Measurements from ENCODE around the gene CHST6.
"Not testable (repeated sequence)": the region's sequence is repeated elsewhere in the genome, so short reads cannot be mapped to it uniquely, and the experiment has no call there.

The CHST6 gene

DNA sequence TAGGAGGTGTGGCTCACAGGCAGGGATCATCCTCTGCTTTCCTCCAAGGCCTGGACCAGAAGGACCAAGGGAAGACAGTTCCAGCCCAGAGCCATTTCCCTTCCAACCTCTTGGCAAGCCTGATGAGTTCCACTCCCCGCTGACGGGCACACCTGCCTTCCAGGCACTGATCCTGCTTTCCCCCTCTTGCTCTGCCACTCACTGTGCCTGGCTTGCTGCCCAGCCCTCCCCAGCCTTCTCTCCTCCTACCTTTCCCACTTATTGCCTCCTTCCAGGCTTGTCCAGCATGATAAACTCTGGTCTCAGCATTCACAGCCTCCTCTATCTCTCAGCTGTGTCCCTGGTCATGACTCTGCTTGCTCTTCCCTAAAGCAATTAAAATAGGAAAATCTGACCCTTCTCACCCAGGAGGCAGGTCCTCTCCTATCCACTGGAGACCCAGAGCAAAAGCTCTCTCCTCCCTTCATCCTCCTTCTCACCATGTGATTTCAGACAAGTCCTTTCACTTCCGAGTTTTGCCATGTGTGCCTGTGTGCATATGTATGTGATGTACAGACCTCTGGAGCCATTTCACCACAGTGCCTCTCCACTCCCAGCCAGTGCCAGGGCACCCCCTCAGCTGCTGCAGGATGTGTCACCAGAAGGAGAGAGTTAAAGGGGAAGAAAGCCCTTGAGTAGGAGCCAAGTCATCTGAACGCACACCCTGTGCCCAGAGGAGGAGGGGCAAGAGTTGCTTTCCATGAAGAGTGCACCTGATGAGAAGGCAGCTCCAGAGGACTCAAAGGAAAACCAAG lies 17.4 kb downstream of the CHST6 start:
- in situ Hi-C loops (cut with HindIII; ENCODE audit: low sequenced_read_pairs) = no loop called here

- in situ Hi-C loops (cut with HindIII; ENCODE audit: low sequenced_read_pairs) = no loop called here
Observed at GRCh38 chr16:75476817-75477216, 18.4 kb downstream of the CHST6 start.

DNA sequence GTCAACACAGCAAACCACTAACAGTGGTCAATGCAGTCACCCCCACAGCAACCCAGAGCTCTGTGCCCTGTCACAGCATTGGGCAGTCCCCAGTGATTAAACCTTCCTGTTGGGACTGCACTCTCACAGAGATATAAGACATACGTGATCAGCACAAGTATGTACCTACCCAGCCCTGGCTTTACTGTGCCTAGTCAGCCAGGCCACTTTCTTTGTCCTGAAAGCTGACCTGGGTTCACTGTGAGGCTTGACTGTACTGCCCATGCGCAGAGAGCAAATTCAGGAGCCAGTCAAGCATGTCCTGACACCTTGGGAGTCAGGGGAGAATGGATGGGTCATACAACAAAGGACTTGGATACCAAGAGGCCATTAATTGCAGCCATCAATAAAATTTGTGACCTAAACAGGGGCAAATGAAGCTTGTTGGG lies 19.8 kb downstream of the CHST6 start:
- in situ Hi-C loops (cut with HindIII; ENCODE audit: low sequenced_read_pairs) = no loop called here

DNA sequence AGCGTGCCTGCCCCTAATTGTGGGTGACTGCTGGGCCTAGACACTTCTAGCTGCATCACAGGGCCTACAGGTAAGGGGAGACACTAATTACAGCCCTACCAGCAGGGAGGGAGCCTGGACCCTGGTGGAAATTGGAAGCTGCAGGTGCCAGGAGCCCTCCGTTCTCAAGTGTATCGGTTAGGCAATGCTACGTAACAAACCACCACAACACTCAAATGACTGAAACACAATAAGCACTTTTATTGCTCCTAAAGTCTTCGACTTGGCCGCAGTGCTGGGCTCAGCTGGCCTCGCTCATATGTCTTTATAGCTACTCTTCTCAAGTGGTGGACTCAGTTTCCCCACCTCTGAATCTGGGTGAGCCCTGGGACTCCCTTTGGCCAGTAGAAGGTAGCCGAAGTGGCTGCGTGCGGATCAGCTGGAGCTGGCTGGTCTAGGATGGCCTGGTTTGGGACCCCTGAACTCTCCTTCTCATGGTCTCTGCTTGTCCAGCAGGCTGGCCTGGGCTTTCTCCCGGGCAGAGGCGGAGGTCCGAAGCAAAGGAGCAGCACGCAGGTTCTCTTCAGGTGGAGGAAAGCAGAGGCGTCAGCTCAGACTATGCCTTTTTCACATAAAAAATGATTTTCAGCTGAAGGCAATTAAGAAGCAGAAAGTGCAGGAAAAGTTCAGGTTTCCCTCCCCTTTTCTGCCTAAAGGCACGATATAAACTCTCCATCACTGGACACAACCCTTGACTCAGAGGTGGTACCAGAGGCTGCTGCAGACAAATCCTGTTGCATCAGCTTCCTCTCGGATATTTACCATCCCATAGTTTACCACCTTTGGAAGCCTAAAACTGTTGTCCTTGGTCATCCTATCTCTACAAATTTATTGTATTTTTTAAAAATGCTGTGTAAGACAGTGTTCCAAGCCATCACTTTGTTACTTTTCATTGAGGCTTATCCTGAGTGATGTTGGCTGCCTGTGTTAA lies 22.0 kb downstream of the CHST6 start:
- in situ Hi-C loops (cut with HindIII; ENCODE audit: low sequenced_read_pairs) = no loop called here

DNA sequence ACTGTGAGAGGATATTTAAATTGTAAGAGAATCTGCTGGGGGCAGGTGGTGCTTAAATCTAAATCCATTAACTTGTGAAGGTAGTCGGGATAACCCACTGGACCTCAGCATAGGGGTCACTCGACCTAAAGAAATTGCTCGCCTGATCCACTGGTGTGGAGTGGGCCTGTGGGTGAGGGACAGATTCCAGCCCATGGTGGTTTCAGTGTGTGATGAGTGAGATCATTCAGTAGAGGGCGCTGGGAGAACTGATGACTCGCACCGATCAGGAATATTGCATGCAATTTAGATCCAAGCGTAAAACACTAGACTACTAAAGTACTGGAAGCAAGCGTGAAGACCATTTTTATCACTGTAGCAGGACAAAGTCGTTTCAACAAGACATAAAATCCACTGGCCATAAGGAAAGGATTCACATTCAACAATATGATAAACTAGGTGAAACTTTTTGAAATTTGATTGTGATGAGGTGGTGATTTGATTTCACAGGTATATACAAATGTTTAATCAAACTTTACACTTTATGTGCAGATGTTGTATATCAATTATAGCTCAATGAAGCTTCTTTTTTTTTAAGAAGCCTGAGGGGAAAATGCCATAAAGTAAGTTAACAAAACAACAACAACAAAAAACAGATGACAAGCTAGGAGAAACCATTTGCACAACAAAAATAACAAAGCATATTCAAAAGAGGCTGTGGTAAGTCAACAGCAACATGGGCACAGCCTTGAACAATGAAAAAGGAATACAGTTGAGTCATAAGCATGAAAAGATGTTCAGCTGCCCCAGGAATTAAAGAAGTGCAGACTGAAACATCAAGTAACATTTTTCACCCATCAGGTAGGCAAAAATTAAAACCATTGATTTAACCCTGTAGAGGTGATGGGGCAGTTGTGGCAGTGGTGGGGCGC lies 23.3 kb downstream of the CHST6 start:
- in situ Hi-C loops (cut with HindIII; ENCODE audit: low sequenced_read_pairs) = no loop called here

- in situ Hi-C loops (cut with HindIII; ENCODE audit: low sequenced_read_pairs) = no loop called here
Observed at GRCh38 chr16:75466760-75467159, 28.5 kb downstream of the CHST6 start.

- in situ Hi-C loops (cut with HindIII; ENCODE audit: low sequenced_read_pairs) = no loop called here
Observed at GRCh38 chr16:75464122-75464918, 30.9 kb downstream of the CHST6 start, which contains the start of gene TMEM170A. TSS of gene TMEM170A (minus strand) at chr16:75464689. CDS start at chr16:75464600, 89 bp downstream.

DNA sequence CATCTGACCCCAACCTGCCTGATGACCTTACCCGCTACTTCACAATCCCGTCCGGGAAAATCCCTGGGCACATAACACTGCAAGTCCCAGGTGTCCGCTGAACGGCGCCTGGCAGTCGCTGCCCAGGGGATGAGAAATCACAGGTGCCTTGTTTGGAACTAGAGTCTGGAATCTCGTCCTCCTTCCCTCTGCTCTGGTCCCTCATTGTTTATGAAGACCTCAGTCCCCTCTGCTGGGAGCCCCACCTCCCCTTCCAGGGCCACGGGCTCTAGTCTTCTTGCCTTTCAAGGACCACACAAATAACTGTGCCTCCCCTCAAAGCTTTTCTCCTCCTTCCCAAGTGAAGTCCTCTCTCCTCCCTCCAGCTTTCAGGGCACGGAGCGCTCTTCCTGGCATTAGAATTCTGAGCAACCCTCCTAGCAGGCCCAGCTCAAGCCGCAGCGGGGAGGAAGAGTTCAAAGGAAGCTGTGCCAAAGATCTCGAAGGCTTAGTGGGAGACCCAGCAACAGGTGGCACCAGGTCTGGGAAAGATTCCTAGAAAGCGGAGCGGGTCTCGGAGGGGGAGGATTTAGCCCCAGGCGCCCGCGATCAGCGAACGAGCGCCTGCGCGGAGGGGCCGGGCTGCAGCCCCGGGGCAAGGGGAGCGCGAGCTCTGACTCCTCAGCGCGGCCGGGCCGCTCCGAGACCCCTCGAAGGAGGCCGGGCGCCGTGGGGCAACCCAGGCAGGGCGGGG lies 31.7 kb downstream of the CHST6 start:
- in situ Hi-C loops (cut with HindIII; ENCODE audit: low sequenced_read_pairs) = not testable (repeated sequence)

- in situ Hi-C loops (cut with HindIII; ENCODE audit: low sequenced_read_pairs) = no loop called here
Observed at GRCh38 chr16:75462806-75463205, 32.4 kb downstream of the CHST6 start.

DNA sequence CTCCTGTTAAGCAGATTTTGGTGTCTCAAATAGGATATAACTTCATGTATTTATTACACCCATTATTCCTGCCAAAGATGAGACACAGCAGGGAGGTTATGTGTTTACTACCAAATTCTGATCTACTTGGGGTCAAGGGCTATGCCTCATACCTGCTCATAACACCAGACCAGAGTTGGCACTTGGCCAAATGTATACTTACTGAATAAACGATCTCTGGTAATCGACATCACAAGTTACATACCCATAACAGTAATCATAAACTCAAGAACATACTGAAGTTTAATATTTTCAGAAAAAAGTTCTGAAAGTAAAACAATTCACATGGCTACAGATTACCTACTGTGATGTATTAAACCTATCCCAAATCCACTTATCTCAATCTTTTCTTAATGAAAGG lies 33.7 kb downstream of the CHST6 start:
- in situ Hi-C loops (cut with HindIII; ENCODE audit: low sequenced_read_pairs) = no loop called here

- in situ Hi-C loops (cut with HindIII; ENCODE audit: low sequenced_read_pairs) = no loop called here
Observed at GRCh38 chr16:75460446-75460845, 34.8 kb downstream of the CHST6 start.

GRCh38 chr16:75459691-75460090 lies 35.5 kb downstream of the CHST6 start:
- in situ Hi-C loops (cut with HindIII; ENCODE audit: low sequenced_read_pairs) = no loop called here

DNA sequence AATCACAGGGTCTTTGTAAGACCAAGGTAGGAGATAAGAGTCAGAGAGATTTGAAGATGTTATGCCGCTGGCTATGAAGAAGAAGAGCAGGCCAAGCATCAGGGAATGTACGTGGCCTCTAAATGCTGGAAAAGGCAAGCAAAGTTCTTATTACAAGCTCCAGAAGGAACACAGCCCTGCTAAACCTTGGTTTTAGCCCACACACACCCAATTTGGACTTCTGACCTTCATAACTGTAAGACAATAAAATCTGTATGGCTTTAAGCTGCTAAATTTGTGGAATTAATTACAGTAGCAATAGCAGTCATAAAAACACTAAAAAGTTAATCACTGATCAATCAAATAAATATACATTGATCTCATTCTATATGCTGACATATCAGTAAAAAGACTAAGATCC lies 36.8 kb downstream of the CHST6 start:
- in situ Hi-C loops (cut with HindIII; ENCODE audit: low sequenced_read_pairs) = no loop called here

- in situ Hi-C loops (cut with HindIII; ENCODE audit: low sequenced_read_pairs) = no loop called here
Observed at GRCh38 chr16:75458029-75458428, 37.2 kb downstream of the CHST6 start.

DNA sequence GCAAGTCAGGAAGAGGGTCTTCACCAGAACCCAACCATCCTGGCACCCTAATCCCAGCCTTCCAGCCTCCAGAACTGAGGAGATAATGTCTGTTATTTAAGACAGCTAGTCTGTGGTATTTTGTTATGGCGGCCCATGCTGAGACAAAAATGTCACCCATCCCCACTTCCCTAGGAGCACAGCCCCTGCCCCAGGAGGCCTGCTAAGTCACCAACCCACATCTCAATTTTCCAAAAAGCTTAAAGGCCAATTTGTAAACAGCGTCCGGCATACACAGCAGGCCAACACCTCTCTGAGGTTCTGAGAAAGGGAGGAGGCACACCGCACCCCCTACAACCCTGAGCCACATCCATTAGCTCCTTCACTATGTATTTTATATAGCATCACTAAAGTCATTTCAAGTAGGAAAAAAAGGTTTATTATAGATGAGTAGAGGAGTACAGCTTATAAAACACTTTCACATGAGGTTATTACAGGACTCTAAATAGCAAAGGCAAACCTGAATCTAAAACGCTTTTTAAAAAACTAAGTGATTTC lies 37.7 kb downstream of the CHST6 start:
- in situ Hi-C loops (cut with HindIII; ENCODE audit: low sequenced_read_pairs) = no loop called here

GRCh38 chr16:75456971-75457370 lies 38.3 kb downstream of the CHST6 start:
- in situ Hi-C loops (cut with HindIII; ENCODE audit: low sequenced_read_pairs) = no loop called here

DNA sequence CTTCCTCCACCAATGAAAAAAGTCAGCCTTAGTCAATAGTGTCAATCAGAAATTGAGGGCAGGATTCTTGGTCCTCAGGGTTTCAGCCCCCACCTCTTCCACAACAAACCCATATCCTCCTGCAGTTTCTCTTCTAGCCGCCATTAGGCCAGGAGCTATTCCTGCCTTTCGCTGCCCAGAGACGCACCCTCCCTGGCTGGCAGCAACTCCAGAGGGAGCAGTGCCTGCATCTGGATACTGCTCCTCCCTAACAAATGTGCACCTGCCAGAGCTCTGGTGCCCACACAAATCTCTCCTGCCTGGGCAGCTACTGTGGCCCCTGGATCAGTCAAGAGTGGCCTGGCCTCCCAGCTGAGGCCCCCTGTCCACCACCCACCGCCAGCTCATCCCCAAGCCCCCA lies 38.8 kb downstream of the CHST6 start:
- in situ Hi-C loops (cut with HindIII; ENCODE audit: low sequenced_read_pairs) = not testable (repeated sequence)

DNA sequence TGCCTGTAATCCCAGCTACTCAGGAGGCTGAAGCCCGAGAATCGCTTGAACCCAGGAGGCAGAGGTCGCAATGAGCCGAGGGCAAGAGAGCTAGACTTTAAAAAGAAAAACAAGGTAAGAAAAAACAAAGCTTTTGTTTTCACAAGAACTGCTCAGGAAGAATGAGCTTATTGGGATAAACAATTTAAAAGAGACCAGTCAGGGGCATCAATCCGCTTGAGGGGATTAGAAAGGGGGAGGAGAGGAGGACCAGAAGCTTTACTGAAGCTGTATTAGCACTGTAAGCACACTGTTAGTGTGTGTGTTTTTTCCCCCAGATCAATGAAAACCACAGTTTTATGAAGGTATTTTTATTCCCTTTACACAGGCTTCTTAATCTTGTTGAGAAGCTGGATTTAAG lies 39.6 kb downstream of the CHST6 start:
- in situ Hi-C loops (cut with HindIII; ENCODE audit: low sequenced_read_pairs) = no loop called here
